HG03571 (cell line): ENCODE data around the gene NDUFB11.

Source experiments
- ATAC-seq: cut with Tn5 transposase; IDR thresholded peaks from one replicate; pipeline ENCODE4 v1.9.1; 2021; ENCODE audit not compliant: unreplicated experiment

The NDUFB11 gene

DNA sequence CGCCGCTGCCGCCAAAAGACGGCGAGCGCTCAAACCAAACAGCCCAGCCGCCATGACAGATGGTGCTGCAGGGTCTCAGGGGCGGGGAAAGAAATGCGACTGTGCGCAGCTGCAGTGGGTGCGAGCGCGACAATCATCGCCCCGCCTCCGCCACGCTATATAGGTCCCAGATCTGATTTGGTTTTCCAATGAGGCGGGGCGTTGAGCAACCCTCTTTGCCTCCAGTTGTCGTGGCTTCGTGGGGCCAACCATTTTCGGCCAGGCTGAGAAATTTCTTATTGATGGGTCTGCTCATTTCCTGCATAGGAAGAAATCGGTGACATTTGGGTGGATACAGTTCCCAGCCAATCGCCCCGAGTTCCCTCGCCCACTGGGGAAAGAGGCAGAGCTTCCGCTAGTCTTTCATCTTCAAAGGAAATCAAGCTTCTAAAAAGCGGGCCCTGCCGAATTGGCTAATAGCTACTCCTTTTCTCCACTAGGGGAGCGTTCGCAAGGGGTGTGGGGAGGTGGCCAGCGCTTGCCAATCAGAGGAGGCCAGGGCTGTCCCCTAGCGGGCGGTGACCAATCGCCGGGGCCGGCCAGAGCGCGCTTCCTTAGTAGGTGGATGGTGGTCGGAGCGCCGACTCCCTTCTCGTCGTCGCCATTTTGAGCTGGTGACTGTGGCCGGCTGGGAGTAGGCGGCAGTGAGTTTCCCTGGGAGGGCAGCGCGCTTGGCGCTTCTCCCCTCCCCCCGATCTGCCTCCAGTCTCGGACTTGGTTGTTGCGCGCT, at the start of gene NDUFB11, which contains the start of gene RBM10:
Gene NDUFB11, minus strand, starts transcription at position 77 of the 769 bp plus-strand sequence. Its CDS starts 23 bp downstream, at position 54.
Gene RBM10, plus strand, starts transcription at position 596 of the 769 bp plus-strand sequence. CDS start 2,261 bp downstream, outside the sequence.
- peak; percentile 80 for ATAC-seq

DNA sequence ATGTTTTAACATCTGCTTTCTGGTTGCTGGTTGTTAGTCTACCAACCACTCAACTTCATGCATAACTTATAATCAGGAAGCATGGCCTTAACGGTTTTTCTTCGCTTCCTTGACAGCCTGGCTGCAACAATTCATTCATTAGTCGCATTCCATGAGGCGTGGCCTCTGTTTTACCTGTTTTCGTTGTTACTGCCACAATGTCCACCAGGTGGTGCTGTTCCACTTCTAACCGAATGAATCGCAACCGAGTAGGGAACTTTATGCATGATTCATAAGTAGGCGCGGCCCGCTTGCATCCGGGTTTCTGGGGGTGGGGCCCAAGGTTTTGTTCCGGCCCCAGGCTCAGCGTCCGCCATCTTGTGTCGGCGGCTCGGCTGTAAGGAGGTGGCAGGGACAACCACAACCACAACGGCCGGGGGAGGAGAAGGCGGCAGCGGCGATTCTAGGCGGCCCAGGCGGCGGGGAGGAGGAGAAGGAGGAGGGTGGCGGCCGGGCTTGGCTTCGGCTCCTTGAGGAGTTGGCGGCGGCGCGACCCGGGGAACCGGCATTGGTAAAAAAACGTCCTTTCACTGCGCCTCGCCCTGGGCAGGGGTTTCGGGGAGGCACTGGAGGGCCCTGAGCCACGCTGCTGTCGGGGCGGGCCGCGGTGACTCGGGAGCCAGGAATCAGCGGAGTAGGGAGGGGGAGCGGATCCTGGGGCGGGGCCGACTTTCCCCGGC, 49.1 kb upstream of the NDUFB11 start, which contains the start of gene UBA1:
Gene UBA1, plus strand, starts transcription at position 355 of the 719 bp plus-strand sequence. CDS start 4,974 bp downstream, outside the sequence.
- peak; percentile 65 for ATAC-seq

DNA sequence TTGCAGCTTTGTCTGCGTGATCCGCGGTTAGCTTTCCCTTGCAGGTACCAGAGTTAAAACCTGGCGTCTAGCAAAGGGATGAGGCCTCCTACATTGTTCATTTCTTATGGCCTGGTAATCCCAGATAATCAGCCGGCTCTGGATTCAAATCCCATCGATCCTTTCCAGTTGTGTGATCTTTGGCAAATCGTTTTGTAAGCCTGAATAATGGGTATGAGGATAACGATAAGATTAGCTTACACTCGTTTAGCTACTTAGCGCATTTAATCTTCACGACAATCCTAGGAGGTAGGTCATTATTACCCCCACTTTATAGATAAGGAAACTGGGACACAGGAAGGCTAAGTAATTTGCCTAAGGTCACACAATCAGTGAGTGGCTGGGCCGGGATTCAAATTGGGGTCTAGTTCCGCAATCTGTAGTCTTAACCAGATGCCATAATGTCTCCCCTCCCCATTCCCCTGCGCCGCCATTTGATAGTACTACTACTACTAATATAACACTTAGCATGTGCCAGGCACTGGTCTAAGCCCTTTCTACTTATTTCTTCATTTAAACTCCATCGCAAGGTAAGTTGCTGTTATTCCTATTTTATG, 47.4 kb upstream of the NDUFB11 start:
- ATAC-seq, result no peak

DNA sequence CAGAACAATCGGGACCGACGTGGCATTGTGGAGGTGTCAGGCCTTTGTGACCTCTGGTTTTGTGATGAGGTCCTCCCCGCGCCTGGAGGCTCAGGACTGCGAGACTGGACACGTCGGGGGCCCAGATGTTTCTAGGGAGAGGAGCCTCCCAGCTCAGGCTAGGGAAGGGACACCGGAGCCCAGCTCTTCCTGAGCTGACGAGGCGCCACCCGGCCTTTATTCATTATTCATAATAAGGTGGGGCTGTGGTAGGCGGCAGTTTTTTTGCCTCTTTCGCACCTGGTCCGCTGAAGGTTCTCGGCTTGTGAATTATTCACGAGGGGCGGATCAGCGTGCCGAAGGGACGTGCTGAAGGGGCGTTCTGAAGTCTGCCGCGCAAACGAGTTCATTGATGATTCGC, 46.8 kb upstream of the NDUFB11 start:
- no peak for ATAC-seq

DNA sequence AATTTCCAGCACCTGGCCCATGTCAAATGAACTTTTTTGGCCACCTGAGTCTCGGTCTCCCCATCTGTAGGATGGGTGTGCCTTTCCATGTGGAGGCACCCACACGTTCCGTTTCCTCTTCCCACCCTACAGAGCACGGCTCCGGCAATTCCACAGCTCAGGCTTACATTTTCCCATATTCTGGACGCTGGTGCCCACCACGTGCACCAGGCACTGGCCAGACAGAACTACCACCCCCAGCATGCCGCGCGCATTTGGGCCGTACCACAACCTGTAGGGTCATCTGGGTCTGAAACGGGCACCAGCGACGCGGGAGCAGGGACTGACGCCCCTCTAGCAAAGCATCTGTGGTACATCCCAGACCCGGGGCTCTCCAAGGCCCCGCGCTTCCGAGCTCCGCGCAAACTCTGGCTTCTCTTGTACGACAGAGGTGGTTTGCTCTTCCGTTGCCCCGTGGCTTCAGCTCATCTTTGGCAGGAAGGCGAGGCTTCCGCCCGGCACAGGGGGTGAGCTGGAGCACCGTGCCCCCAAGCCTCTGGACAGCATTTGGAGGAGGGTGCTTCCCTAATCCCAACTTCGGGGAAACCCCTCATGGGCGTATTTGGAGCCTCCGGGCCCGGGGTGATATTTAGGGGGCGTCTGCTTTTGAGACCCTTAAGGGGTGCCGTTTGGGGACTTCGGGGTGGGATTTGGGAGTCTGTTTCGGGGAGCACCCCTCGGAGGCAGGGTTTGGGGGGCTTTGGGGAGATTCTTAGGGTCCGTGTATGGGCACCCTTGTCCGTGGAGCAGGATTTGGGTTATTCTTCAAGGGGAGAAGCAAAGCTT, 46.2 kb upstream of the NDUFB11 start:
- ATAC-seq, result peak; percentile 50

DNA sequence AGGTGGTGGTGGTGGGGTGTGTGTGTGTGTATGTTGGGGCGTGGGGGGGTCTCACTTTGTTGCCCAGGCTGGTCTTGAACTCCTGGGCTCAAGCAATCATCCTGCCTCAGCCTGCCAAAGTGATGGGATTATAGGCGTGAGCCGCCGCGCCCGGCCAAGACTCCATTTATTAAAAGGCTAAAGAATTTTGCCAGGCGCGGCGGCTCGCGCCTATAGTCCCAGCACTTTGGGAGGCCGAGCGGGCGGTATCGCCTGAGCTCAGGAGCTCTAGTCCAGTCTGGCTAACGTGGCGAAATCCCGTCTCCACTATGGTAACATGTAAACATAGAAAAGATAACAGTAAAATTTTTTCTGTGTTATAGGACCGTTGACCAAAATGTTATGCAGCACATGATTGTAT, 45.4 kb upstream of the NDUFB11 start:
- no peak for ATAC-seq

DNA sequence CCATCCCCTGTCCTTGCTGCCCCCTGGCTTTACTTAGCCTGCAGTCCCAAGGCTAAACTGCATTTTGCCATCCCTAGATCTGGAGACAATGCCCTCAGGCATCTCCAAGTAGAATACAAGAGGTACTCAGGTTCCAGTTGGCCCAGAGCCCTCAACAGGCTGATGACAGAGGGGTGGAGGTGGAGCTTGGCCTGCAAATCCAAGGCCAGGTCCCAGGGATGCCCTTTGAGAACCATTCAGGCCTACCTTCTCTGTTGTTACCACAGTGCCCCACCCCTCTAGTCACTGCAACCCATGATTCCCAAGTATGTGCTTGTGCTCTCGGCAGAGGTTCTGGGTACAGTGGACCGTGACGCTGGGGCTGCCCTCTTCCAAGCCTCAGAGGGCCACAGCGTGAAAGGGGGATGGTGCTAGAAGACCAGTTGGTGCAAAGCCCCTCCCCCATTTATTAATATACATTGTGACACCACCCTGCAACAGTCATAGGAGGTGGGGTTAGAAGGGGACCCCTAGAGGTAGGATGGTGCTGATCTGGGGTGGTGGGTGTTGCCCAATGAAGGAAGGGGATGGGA, 42.7 kb upstream of the NDUFB11 start:
- ATAC-seq, result no peak

DNA sequence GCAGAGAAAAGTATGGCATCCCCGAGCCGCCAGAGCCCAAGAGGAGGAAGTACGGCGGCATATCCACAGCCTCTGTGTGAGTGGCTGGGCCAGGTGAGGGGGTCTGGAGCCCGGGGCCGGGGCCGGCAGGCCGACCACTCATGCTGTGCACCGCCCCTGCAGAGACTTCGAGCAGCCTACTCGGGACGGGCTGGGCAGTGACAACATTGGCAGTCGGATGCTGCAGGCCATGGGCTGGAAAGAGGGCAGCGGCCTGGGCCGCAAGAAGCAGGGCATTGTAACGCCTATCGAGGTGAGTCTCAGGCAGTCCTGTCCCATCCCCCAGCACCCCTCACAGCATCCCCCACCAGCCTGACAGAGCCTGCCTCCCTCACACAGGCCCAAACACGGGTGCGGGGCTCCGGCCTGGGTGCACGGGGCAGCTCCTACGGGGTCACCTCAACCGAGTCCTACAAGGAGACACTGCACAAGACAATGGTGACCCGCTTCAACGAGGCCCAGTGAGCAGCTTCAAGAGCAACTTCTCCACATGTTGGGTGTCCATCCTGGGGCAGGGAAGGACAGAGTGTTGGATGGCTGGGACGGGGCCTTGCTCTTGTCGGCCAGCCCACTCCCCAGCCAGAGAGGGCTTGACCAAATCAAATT, 41.7 kb upstream of the NDUFB11 start:
- ATAC-seq, result no peak

DNA sequence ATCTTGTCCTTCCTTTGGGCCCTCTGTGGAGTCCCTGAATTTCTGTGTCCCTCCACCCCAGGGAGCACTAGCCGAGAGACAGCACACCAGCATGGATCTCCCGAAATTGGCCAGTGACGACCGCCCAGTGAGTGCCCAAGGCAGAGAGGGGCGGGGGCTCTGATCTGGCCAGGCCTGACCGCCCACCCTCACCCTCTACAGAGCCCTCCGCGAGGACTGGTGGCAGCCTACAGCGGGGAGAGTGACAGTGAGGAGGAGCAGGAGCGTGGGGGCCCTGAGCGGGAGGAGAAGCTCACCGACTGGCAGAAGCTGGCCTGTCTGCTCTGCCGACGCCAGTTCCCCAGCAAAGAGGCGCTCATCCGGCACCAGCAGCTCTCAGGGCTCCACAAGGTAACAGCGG, 40.7 kb upstream of the NDUFB11 start:
- no peak for ATAC-seq

DNA sequence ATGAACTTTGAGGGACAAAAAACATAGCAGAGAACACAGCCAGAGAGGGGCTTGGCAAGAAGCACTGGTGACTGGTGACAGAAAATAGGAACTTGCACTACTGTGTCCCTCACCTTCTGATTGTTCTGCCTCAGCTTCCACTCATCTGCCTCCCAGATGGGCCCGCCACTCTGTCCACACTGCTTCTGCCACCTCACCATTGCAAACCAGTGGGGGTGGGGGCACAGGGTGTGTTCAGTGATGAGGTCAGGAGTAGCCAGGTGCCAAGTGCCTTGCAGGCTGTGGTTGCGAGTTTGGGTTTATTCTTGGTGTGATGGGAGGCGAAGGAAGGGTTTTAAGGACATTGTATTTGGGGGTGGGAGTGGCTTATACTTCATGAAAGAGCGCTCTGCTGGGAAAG, 40.0 kb upstream of the NDUFB11 start:
- ATAC-seq, result no peak

DNA sequence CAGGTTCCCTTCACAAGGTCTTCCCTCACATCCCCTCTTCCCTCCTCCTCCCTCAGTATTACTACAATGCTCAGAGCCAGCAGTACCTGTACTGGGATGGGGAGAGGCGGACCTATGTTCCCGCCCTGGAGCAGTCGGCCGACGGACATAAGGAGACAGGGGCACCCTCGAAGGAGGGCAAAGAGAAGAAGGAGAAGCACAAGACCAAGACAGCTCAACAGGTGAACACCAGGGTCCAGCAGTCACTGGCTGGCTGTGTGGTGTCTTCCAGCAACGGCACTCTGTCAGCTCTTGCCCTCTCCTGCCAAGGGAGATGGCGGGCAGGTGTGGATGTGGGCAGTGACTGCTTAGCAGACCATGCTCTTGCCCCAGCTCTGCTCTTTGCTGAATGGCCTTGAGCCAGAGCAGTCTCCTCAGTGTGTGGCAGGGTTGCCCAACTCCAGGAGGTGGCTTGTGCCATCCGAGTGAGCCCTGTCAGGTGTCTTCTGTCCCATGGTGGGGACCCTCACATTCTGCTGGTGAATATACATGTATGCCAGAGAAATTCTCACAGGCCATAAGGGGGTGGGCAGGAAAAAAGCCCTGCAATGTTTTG, 37.7 kb upstream of the NDUFB11 start:
- no peak for ATAC-seq

DNA sequence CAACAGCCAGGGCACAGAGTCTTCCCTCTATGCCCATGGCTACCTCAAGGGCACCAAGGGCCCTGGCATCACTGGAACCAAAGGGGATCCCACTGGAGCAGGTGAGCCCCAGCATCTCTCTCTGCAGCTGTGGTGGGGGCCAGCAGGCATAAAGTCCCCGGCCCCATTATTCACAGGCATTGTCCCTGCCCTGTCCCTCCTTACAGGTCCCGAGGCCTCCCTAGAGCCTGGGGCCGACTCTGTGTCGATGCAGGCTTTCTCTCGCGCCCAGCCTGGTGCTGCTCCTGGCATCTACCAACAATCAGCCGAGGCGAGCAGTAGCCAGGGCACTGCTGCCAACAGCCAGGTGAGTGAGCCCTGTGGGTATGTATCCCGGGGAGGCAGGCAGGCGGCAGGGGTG, 36.8 kb upstream of the NDUFB11 start:
- ATAC-seq, result no peak

DNA sequence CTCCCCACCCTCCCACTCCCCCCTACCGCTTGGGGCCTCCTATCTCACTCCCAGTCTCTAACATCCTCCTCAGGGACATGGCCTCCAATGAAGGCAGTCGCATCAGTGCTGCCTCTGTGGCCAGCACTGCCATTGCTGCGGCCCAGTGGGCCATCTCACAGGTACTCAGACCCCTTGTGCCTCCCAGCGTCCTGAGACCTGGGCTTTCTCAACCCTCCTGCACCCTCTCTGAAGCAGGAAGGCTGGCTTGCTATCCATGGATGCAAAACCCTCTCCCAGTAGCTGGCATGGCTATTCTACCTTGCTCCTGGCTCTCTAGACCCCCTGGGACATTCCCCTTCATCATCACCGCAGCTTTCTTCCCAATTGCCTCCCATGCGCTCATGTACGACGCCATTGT, 35.8 kb upstream of the NDUFB11 start:
- ATAC-seq, result no peak

DNA sequence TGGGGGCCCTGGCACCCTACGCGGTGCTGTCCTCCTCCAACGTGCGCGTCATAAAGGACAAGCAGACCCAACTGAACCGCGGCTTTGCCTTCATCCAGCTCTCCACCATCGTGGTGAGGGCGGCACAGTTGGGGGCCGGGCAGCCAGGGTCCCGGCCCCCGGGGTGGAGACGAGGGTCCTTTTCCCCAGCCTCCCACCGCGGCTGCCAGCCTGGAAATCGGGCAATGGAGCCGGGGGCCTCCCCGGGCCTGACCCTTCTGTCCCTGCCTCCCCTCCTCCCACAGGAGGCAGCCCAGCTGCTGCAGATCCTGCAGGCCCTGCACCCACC, 35.4 kb upstream of the NDUFB11 start:
- no peak for ATAC-seq

DNA sequence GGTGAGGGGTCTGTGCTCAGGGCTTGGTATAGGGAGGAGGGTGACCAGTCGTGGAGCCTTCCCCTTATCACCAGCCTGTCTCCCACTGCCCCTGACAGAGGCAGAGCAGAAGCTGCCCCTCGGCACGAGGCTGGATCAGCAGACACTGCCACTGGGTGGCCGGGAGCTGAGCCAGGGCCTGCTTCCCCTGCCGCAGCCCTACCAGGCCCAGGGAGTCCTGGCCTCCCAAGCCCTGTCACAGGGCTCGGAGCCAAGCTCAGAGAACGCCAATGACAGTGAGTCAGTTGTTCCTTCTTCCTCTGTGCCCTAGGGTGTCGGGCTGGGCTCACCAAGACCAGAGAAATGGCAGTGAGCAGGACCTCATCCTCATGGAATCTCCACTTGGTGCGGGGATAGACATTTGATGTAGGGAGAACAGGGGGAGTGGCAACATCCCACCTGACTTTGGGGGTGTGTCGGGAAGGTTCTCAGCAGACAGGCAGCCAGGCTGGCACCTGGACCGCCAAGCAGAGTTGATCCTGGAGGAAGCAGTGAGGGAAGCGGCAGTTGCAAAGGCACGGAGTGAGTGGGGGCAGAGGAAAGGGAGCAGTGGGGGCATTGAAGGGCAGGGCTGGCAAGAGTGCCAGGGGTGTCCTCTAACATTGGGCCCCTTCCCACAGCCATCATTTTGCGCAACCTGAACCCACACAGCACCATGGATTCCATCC, 34.9 kb upstream of the NDUFB11 start:
- ATAC-seq, result no peak

DNA sequence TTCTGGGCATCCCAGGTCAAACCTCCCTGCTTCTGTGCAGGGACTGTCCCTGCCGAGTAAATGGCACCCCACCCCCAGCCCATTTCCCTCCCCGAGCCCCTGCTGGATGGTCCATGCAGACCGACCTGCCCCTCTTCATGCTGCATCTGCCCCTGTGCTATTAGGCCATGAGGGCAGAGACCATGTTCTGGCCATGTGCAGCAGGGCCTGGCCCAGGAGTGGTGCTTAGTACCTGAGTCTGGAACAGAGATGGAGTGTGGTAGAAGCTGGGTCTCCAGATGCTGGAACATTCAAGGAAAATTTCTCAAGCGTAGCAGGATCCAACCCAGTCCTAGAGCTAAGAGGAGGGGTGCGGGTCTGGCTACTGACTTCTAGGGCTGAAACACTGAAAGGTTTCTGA, 33.8 kb upstream of the NDUFB11 start:
- no peak for ATAC-seq

DNA sequence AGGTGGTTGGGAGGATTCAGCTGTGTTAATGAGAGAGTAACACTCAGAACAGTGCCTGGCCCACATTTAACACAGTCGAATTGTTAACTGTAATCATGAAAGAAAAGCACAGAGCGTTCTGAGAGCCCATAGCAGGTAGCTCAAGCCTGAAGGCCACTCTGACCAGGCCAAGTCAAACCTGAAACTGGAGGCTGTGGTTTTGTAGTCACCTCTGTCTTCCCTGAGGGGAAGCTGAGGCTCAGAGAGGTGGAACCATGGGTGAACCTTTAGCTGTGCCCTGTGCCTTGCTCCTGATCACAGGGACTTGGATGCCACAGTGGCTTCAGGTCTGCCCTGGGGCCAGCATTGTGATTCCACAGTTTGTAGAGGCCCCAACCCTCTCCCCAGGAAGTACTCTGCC, 32.6 kb upstream of the NDUFB11 start:
- ATAC-seq, result no peak

DNA sequence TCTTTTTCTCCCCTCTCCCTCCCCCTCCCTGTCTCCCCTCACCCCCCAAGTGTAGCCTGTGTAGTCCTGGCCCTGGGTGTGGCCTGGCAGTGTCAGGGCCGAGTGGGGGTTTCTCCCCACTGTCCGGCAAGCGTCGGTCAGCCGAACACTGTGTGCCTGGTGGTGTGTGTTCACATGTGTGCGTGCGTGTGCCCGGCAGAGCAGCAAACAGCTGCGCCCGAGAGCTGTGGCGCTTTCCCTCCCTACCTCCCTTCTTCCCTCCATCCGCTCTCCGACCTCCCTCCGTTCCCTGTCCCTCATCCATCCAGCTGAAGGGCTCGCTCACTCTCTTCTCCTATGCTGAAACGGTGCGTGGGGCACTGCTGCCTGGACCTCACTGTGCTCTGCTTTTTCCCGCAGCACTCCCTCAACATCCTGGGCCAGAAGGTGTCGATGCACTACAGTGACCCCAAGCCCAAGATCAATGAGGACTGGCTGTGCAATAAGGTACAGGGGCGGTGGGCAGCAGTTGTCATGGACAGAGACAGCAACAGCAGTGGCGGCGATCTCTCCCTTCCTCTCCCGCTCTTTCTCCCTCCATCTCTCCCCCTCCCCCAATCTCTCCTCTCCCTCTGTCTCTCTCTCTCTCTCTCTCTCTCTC, 31.7 kb upstream of the NDUFB11 start:
- ATAC-seq, result no peak

DNA sequence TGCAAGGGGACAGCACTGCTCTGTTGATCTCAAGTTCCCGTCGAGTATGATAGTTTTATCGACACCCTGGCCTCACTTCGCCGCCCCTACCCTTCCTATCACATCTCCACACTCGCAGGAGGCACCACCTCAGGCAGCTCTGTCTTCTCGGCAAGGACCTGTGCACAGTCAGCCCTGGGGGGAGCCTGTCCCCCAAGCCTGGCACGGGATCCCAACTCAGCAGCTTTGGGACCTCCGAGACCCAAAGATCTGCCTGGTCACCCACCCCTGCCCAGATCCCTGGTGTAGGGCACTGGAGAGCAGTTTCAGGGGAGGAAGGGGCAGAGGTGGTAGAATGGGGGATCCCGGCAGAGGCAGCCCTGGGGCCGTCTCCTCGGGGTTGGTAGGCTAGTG, 31.1 kb upstream of the NDUFB11 start:
- ATAC-seq, result no peak
